ENCODE results near the gene GNB1L. TPM values are rescaled to one million over a fixed set of nuclear protein-coding genes. Genes with fewer than 3 reads are reported as not detected.
"Not testable (repeated sequence)": the region's sequence is repeated elsewhere in the genome, so short reads cannot be mapped to it uniquely, and the experiment has no call there.

Gene GNB1L
- total RNA-seq, 1 donor from 2014 or later = 7.0 TPM

GRCh38 chr22:19840059-19840458, 14.6 kb downstream of the GNB1L start:
- Histone ChIP-seq H3K4me3 (ENCODE audit: low read depth, low read length) (no peak overlapping the region), H3K27me3 (ENCODE audit: control insufficient read depth, insufficient read depth, low read length) (no peaks in the 10 kb centered on the region), H3K36me3 (ENCODE audit: control insufficient read depth, insufficient read depth, low read length) (no peaks in the 10 kb centered on the region)
- DNase-seq (ENCODE audit: low read depth) = no peak
- no peak for TF ChIP-seq CTCF (IDR thresholded peaks at IDR 0.05; ENCODE audit: insufficient read depth, low read length, poor library complexity, severe bottlenecking)

GRCh38 chr22:19837915-19838314, 16.8 kb downstream of the GNB1L start:
- TF ChIP-seq CTCF (IDR thresholded peaks at IDR 0.05; ENCODE audit: insufficient read depth, low read length, poor library complexity, severe bottlenecking) = no peak

GRCh38 chr22:19836512-19836911, 18.2 kb downstream of the GNB1L start:
- no peak overlapping the region for H3K4me3 ChIP-seq (ENCODE audit: low read depth, low read length)
- no peaks in the 10 kb centered on the region for H3K36me3 ChIP-seq (ENCODE audit: control insufficient read depth, insufficient read depth, low read length)
- H3K27me3 ChIP-seq (ENCODE audit: control insufficient read depth, insufficient read depth, low read length) = no peaks in the 10 kb centered on the region
- DNase-seq (ENCODE audit: low read depth) = no peak
- no peak for TF ChIP-seq CTCF (IDR thresholded peaks at IDR 0.05; ENCODE audit: insufficient read depth, low read length, poor library complexity, severe bottlenecking)

More at GRCh38 chr22:19837915-19838314, 16.8 kb downstream of the GNB1L start:
- Histone ChIP-seq H3K27me3 (ENCODE audit: control insufficient read depth, insufficient read depth, low read length) (no peaks in the 10 kb centered on the region), H3K4me3 (ENCODE audit: low read depth, low read length) (no peak overlapping the region), H3K36me3 (ENCODE audit: control insufficient read depth, insufficient read depth, low read length) (no peaks in the 10 kb centered on the region)
- DNase-seq (ENCODE audit: low read depth) = no peak

GRCh38 chr22:19834599-19834998, 20.1 kb downstream of the GNB1L start:
- Histone ChIP-seq H3K27me3 (ENCODE audit: control insufficient read depth, insufficient read depth, low read length) (no peaks in the 10 kb centered on the region), H3K36me3 (ENCODE audit: control insufficient read depth, insufficient read depth, low read length) (no peaks in the 10 kb centered on the region), H3K4me3 (ENCODE audit: low read depth, low read length) (no peak overlapping the region)
- DNase-seq (ENCODE audit: low read depth) = no peak
- no peak for TF ChIP-seq CTCF (IDR thresholded peaks at IDR 0.05; ENCODE audit: insufficient read depth, low read length, poor library complexity, severe bottlenecking)

- not testable (repeated sequence) for H3K27me3 ChIP-seq (ENCODE audit: control insufficient read depth, insufficient read depth, low read length); H3K4me3 ChIP-seq (ENCODE audit: low read depth, low read length); H3K36me3 ChIP-seq (ENCODE audit: control insufficient read depth, insufficient read depth, low read length); DNase-seq (ENCODE audit: low read depth)
Measured at GRCh38 chr22:19833327-19833726, 21.3 kb downstream of the GNB1L start.

- TF ChIP-seq CTCF (IDR thresholded peaks at IDR 0.05; ENCODE audit: insufficient read depth, low read length, poor library complexity, severe bottlenecking) = no peak
- no peaks in the 10 kb centered on the region for H3K27me3 ChIP-seq (ENCODE audit: control insufficient read depth, insufficient read depth, low read length)
- no peak for DNase-seq (ENCODE audit: low read depth)
Measured at GRCh38 chr22:19832476-19833108, 22.1 kb downstream of the GNB1L start.

GRCh38 chr22:19831979-19832378, 22.7 kb downstream of the GNB1L start:
- H3K27me3 ChIP-seq (ENCODE audit: control insufficient read depth, insufficient read depth, low read length); H3K36me3 ChIP-seq (ENCODE audit: control insufficient read depth, insufficient read depth, low read length); DNase-seq (ENCODE audit: low read depth); H3K4me3 ChIP-seq (ENCODE audit: low read depth, low read length): not testable (repeated sequence)

More at GRCh38 chr22:19832476-19833108, 22.1 kb downstream of the GNB1L start:
- Histone ChIP-seq H3K36me3 (ENCODE audit: control insufficient read depth, insufficient read depth, low read length) (no peaks in the 10 kb centered on the region), H3K4me3 (ENCODE audit: low read depth, low read length) (no peak overlapping the region)
